VCaP (cell line): ENCODE measurements around the gene RPA1.

Experiments
- H3K27ac ChIP-seq: fragments of 450-650 bp; 2 replicates; pipeline ENCODE4 v1.5.1; 2017
- TF ChIP-seq, protein P1 (sequence below): fragments of 450-650 bp; conservative IDR thresholded peaks from 2 replicates; pipeline ENCODE4 v1.5.1; 2017; ENCODE audit warnings: mild to moderate bottlenecking, moderate library complexity

The RPA1 gene

DNA sequence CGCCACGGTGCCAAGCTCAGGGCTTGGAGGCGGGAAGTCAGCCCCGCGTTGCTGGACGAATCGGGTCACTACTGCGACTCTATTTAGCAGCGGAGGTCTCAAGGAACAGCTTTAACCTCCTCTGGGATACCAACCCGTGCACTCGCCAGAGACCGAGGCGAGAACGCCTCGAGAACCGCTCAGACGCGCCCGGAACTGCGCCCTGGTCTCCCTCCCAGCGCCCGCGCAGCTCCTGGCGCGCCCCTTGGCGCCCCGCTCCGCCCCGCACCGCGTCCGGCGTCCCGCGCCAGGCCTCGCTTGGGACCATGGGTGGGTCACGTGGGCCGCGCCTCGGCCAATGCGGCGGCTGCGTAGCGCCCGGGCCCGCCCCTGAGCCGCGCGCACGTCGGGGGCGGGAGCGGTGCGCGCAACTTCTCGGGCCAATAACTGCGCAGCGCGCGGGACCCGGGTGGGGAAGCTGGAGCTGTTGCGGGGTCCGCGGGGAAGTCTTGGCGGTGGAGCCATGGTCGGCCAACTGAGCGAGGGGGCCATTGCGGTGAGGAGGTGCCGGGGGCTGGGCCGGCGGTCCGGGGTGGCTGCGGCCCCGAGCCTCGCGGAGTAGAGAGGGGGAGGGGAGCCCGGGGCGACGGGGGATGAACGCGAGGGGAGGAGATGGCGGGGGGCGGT, at the start of gene RPA1, which contains the start of gene SMYD4:
RPA1 (plus strand) TSS at position 414 of the 666 bp plus-strand sequence; CDS start at position 503, 89 bp downstream.
SMYD4 (minus strand) TSS at position 311 of the 666 bp plus-strand sequence. CDS start 1,908 bp downstream, outside the sequence.
- H3K27ac ChIP-seq: peak within 1 kb of the TSS; percentile 83
- TF ChIP-seq, protein P1, sequence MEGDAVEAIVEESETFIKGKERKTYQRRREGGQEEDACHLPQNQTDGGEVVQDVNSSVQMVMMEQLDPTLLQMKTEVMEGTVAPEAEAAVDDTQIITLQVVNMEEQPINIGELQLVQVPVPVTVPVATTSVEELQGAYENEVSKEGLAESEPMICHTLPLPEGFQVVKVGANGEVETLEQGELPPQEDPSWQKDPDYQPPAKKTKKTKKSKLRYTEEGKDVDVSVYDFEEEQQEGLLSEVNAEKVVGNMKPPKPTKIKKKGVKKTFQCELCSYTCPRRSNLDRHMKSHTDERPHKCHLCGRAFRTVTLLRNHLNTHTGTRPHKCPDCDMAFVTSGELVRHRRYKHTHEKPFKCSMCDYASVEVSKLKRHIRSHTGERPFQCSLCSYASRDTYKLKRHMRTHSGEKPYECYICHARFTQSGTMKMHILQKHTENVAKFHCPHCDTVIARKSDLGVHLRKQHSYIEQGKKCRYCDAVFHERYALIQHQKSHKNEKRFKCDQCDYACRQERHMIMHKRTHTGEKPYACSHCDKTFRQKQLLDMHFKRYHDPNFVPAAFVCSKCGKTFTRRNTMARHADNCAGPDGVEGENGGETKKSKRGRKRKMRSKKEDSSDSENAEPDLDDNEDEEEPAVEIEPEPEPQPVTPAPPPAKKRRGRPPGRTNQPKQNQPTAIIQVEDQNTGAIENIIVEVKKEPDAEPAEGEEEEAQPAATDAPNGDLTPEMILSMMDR: no peak

DNA sequence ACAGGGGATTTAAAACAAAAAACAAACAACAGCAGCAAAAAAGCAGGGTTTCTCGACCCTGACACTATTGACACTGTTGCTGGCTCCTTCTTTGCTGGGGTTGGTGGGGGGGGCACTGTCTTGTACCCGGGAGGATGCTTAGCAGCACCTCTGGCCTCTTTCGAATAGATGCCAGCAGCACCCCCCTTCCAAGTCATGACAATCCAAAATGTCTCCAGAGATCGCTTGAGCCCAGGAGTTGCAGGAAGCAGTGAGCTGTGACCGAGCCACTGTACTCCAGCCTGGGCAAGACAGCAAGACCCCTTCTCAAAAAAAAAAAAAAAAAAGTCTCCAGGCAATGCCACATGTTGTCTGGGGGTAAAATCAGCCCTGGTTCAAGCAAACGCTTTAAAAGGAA, 47.6 kb upstream of the RPA1 start:
- H3K27ac ChIP-seq: peak overlapping the region; percentile 91; the same call in 1 of the 2 replicates
- TF ChIP-seq, protein P1: no peak

DNA sequence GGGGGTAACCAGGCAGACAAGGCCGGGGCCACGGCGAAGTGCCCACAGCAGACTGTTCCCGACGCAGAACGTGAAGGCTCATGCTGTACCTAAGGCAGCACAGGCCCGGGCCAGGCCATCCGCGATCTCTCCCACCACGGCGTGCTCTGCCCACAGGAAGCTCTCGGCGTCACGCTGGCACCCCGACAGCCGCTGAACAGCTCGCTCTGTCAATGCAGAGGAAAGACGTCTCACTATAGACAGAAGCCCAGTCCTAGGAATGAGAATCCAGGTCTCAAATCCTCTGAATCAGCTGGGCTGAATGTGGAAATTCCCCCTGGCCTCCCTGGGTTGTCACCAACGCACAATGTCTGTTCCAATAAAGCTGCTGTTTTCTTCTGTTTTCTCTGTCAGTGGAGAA, 46.5 kb upstream of the RPA1 start:
- H3K27ac ChIP-seq: peak overlapping the region; percentile 15; the same call in 1 of the 2 replicates
- TF ChIP-seq, protein P1: no peak

DNA sequence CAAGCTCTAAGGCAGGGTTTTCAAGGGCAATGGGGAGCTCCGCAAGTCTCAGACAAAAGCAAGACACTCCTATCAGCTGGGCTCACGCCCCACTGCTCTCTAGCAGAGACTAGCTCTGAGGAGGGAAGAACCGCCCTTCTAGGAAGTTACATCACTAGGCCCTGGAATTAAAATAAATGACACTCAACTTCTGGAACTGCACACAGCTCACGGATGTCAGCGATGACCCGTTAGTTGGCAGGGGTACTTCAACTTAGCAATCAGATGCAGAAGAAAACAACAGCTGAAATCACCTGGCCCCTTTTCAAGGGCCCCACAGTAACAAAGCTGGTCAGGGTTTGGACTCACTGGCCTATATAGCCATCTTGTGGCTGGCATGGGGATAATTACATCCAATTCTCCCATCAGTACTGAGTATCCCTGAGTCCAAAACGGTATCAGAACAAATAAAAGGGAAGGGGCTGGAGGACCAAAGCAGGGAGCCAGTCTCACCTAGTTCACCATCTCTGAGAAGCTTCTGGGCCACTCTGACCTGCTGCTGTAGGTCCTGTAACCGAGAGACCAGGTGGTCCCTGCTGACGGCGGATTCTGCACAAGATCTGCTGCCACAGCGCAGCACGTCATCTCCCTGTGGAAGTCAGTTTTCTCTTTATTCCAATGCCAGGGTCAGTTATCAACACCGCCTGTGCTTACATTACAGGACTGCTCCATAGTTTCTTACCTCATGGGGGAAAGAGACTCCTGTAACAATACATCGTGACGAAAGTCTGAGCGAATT, 45.8 kb upstream of the RPA1 start:
- no peak overlapping the region for H3K27ac ChIP-seq
- TF ChIP-seq, protein P1: peak; percentile 72

DNA sequence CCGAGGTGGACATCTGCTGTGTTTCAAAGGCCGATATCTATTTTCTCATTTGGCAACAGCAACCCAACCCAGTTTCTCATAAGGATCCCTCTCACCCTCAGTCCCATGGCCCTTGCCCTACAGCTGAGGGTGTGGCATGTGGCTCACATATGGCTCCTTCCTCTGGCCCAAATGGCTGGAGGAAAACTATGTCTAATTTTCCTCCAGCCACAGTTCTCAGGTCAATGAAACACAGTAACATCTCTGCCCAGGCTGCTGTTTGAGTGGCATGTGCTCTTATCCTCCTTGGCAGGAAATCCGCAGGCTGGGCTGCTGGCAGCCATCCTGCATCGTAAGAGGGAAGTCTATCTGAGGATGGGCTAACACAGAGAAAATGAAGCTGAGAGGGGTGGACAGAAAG, 43.9 kb upstream of the RPA1 start:
- TF ChIP-seq, protein P1: no peak
- H3K27ac ChIP-seq: peak overlapping the region; percentile 47; the same call in 1 of the 2 replicates

DNA sequence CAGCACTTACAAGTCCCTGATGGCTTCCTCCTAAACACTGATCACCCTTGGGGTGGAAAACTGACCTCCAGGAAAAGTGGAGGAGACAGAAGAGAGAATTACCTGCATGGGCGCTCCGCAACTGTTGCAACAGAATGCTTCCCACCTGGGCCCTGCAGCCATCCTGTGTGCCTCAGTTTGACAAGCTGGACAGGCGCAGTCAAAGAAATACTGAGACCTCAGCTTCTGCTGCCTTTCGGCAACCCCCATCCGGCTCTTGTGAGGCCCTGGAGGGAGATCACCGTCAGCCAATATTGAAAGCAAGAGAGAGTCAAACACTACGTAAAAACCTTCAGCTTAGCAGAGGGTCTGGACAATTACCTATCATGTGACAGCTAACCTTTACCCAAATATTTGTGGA, 43.1 kb upstream of the RPA1 start:
- TF ChIP-seq, protein P1: no peak
- H3K27ac ChIP-seq: peak overlapping the region; percentile 47

DNA sequence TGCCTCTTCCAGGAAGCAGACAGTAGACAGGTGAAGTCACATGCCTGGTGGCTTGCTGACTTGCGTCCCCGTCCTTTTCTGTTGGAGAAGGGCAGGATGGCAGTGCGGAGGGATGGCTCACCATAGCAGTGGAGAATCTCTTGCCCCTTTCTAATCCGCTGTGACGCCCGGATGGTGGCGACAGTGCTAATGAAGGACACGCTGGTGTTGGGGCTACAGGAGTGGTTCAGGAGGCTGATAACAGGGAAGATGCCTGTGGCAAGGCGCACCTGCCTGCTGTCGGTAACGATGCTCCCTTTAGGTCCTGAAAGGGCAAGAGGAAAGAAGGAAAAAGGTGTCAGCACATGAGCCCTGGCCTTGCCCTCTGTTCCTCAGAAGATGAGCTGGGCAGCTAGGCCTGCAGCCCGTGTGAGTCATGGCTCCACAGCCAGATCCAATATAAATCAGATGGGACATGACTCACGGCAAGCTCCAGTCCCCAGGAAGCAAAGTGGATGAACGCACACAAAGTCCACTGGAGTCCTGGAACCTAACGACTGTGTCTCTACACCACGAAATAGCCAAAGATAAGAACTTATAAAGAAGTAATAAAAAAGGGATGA, 42.4 kb upstream of the RPA1 start:
- H3K27ac ChIP-seq: peak overlapping the region; percentile 47
- TF ChIP-seq, protein P1: no peak
